H1 (cell line): Measurements from ENCODE around the gene SERPINE2. TPM values are rescaled to one million over a fixed set of nuclear protein-coding genes. Genes with fewer than 3 reads are reported as not detected.

Source experiments
- CTCF ChIP-seq, 3 experiments: IDR thresholded peaks; 1 replicate in 2 of 3; 2 replicates in 1 of 3; pipeline versions ENCODE4 v1.5.1 to v1.6.1; 2011; ENCODE audit warnings: low read length in 3 of 3, mild to moderate bottlenecking in 3 of 3, inconsistent platforms in 2 of 3, low read depth in 1 of 3, moderate library complexity in 1 of 3; ENCODE audit not compliant: insufficient read depth in 1 of 3; ENCODE audit errors: control extremely low read depth in 1 of 3
- E2F6 ChIP-seq: IDR thresholded peaks from 2 replicates; pipeline ENCODE4 v1.6.1; 2012; ENCODE audit warnings: inconsistent platforms
- KDM4A ChIP-seq: IDR thresholded peaks from one replicate; pipeline ENCODE4 v1.7.1; 2012; ENCODE audit warnings: low read depth, mild to moderate bottlenecking, moderate library complexity, low read length, inconsistent platforms; ENCODE audit not compliant: severe bottlenecking
- MAX ChIP-seq: IDR thresholded peaks from 2 replicates; pipeline ENCODE4 v1.6.1; 2012; ENCODE audit warnings: inconsistent platforms
- RNF2 ChIP-seq: fragments of 200-900, 300-1000 bp; sonication (generic); IDR thresholded peaks from 2 replicates; pipeline ENCODE4 v1.7.1; 2016; ENCODE audit warnings: borderline replicate concordance, low read depth, mild to moderate bottlenecking, antibody characterized with exemption, low read length; ENCODE audit not compliant: poor library complexity, severe bottlenecking; ENCODE audit errors: missing control alignments
- SP4 ChIP-seq: IDR thresholded peaks from 2 replicates; pipeline ENCODE4 v1.6.1; 2012; ENCODE audit warnings: low read length, inconsistent platforms
- polyA plus RNA-seq, 7 experiments: library from polyadenylated mRNA; depleted of rRNA in 3 of 7; stranded (reverse) in 5 of 7; unstranded in 2 of 7; fragments of >200 nt in 5 of 7; fragments of 200-250 nt in 2 of 7; gene quantifications; 1 replicate in 5 of 7; 2 replicates in 1 of 7; 4 replicates in 1 of 7; pipeline versions ENCODE4 v1.2.1 to v1.2.3, GENCODE V29; 2011 to 2013; ENCODE audit warnings: missing spikeins in 2 of 7, mixed read lengths in 2 of 7
- total RNA-seq: library from RNA; stranded (reverse); fragmentation: NEBNext Ultra II Directional; extraction: Animal tissue kit (Norgen Biotek cat#: 25700); gene quantifications from 2 replicates; pipeline ENCODE4 v1.2.1, GENCODE V29; 2021

Gene SERPINE2
- total and polyA plus RNA-seq, 2 of the 8 experiments (the other 6 are each of a cell fraction or from before 2014, with no cell fraction given), result 26.2 to 76.0 TPM

GRCh38 chr2:224011837-224012236 is 27.2 kb downstream of the SERPINE2 start (continued):
- TF ChIP-seq SP4 (no peak), MAX (no peak), KDM4A (no peak), E2F6 (no peak), CTCF (IDR thresholded peaks at IDR 0.05; ENCODE audit: control extremely low read depth in 1 of 3, insufficient read depth in 1 of 3, low read depth in 1 of 3, low read length in 3 of 3) (no peak), RNF2 (no peak)
- TF ChIP-seq, all 59 proteins: peak for 0
